GM21723 (cell line): ENCODE measurements around the gene HHIPL1.
A peak's percentile ranks its signal among the peaks of the same experiment; 100 is the strongest.

Experiments used
- ATAC-seq: cut with Tn5 transposase; IDR thresholded peaks from one replicate; pipeline ENCODE4 v1.9.1; 2021; ENCODE audit warnings: mild to moderate bottlenecking, moderate library complexity; ENCODE audit not compliant: unreplicated experiment

The HHIPL1 gene

DNA sequence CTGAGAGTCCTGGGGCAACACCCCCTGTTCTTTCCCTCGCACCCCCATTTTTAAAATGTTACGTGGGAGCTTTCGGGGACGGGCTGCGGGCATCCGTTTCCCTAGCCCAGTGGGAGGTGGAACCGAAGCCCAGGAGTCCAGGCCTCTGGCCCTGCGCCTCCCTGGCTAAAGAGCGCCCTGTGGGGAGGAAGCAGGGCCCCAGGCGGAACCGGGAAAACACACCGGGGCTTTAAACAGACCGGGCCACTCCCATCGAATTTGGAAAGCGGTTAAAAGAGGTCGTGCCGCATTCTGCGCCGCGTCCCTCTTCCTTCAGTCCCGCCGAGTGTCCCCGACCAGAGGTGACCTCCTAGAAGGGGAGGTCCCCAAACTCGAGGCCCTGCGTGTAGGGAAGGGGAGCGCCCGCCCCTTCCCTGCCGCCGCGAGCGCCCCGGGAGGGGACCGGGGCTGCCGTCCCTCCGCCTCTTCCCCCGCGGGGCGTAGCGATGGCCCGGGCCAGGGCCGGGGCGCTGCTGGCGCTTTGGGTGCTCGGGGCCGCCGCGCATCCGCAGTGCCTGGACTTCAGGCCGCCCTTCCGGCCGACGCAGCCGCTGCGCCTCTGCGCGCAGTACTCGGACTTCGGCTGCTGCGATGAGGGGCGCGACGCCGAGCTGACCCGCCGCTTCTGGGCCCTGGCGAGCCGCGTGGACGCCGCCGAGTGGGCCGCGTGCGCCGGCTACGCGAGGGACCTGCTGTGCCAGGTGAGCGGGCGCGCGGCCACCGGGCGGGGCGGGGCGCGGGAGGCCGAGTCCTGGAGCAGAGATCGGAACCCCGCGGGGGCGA, at the start of gene HHIPL1:
Gene HHIPL1 (plus strand): TSS at position 407 of the 822 bp plus-strand sequence. CDS start 79 bp downstream, at position 486.
- no peak for ATAC-seq

- no peak for ATAC-seq
Measured at GRCh38 chr14:99595524-99595923, 49.4 kb upstream of the HHIPL1 start.

- ATAC-seq, result no peak
Measured at GRCh38 chr14:99596071-99596627, 48.8 kb upstream of the HHIPL1 start.

GRCh38 chr14:99596772-99597171, 48.2 kb upstream of the HHIPL1 start:
- no peak for ATAC-seq

- no peak for ATAC-seq
Measured at GRCh38 chr14:99597911-99598600, 46.9 kb upstream of the HHIPL1 start.

DNA sequence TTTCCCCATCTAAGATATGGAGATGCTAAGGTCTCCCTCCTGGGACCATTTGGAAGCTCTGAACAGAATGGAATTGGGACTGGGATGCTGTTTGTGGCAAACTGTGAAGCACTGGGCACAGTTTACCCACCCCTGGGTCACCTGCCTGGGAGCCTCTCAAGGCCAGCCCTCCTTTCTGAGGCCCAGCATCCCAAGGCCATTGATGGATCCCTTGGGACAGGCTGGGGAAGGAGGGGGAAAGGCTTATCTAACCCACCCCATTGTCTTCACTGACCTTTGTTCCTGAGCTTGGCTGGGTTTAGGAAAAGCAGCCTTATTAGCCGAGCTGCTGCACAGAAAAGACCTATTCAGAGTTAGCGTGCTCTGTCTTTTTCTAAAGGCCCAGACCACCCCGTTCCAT, 46.2 kb upstream of the HHIPL1 start:
- no peak for ATAC-seq

DNA sequence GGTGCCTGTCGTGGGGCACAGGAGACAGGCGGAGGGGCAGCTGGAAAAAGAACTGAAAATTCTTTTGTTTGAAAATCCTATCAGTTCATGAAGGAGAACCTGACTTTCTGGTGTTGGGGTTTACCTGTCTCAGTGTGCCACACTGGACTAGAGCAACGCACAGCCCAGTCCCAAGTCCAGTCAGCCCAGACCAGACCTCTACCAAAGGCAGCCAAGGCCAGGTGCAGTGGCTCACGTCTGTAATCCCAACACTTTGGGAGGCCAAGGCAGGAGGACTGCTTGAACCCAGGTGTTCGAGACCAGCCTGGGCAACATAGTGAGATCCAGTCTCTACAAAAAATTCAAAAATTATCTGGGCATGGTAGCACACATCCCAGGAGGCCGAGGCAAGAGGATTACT, 45.5 kb upstream of the HHIPL1 start:
- no peak for ATAC-seq

- no peak for ATAC-seq
Measured at GRCh38 chr14:99600232-99600888, 44.6 kb upstream of the HHIPL1 start.

- ATAC-seq, result no peak
Measured at GRCh38 chr14:99601361-99601831, 43.5 kb upstream of the HHIPL1 start.

- no peak for ATAC-seq
Measured at GRCh38 chr14:99602054-99602787, 42.7 kb upstream of the HHIPL1 start.

- no peak for ATAC-seq
Measured at GRCh38 chr14:99602788-99603415, 42.0 kb upstream of the HHIPL1 start.

DNA sequence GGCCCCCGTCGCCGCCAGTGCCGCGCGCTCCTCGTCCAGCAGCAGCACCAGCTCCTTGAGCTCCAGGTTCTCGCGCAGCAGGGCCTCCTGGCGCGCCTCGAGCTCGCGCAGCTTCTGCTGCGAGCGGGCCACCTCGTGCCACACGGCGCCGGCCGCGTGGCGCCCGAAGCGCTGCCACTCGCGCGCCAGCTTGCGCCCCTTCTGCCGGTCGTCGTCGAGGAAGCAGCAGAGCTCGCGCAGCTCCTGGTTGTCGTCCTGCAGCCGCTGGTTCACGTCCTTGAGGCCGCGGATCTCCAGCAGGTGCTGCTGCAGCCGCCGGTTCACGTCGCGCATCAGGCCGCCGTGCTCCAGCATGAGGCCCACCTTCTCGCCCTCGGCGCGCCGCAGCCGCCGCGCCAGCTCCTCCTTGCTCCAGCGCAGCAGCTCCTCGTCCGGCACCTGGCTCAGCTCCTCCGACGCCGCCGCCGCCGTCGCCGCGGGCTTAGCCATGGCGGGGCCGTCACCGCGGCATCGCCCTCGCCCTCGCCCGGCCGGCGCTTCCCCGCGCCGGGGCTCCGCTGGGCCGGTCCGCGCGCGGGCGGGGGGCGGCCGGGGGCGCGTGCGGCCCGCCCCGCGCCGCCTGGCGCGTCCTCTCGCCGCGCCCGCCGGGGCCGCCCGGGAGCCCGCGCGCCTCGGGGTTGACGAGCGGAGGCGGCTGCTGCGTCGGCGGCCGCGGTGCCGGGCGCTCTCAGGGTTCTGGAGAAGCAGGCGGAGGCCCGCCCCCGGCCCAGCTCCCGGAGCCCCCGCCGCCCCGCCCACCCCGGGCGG, 41.3 kb upstream of the HHIPL1 start, which contains the start of gene CCDC85C:
Gene CCDC85C (minus strand): TSS at position 737 of the 807 bp plus-strand sequence. CDS start 248 bp downstream, at position 489.
- no peak for ATAC-seq

DNA sequence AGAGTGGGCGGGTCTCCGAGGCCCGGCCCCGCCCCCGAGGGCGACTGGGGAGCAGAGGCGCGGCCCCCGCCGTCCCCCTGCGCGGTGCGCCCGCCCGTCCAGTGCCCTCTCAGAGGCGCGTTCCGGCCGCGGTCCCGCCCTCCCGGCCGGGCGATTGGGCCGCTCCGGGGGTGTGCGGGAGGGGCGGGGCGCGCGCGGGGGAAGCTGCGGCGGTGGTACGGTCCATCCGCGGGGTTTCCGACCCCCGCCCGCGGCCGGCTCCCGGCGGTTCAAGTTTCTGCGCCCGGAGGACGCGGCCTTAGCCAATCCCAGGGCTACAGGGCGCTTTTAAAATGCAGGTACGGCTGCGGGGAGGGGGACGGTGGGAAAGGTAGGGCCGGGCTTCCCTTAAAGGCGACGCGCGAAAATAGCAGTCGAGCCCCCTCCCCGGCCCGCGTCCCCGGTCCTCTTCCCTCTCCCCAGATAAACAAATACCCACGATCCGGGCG, 40.6 kb upstream of the HHIPL1 start:
- peak; percentile 88 for ATAC-seq

DNA sequence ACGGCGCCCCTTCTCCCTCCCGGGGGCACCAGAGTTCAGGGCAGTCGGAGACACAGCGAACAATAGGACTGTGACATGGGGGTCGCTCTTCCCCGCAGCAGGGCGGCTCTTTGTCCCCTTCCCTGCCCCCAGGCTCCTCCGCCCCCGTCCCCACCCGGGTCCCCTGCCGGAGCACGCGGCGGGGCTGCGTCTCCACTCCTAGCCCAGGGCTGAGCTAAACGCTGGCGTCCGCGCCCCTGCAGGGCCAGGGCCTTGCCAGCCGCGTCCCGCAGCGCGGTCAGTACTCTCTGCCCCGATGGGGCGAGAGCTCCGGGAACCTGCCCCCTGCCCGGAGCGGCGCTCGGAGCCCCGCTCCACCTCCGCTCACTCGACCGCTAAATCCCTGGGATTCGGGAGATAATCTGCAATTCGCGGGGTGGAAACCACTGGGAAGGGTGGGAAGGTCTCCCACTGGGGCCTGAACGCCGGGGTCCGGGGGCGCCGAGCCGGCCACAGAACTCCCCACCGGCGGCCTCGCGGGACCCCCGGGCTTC, 40.1 kb upstream of the HHIPL1 start:
- peak; percentile 33 for ATAC-seq

DNA sequence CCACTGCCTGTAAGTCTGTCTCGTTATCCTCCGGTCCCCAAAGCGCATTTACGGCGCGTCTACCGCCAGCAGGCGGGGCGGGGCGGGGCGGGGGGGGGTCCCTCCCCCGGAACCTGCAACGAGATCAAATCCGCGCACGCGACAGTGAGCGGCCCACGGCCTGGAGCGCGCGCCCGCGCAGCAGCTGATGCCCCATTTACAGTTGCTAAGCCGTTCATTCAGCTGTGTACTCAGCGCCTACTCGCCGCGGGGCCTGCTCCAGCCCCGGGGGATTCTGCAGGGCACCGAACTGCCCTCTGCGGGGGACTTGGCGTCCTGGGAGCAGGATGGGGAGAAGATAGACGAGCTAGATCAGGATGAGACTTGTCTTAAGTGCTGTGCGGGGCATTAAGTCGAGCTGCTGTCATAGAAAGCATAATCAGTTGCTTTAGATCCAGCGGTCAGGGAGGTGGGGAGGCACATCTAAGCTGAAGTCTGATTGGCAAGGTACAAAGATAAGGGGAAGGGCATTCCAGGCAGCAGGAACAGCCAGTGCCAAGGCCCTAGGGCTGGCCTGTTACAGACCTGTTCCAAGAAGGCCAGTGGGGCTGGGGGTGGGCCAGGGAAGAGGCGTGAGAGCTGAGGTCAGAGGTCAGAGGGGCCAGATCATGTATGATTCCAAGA, 39.5 kb upstream of the HHIPL1 start:
- peak; percentile 23 for ATAC-seq

- no peak for ATAC-seq
Measured at GRCh38 chr14:99606359-99606758, 38.6 kb upstream of the HHIPL1 start.

GRCh38 chr14:99608591-99608990, 36.3 kb upstream of the HHIPL1 start:
- ATAC-seq, result no peak
